ENCODE data around the gene PTH2. TPM values are rescaled to one million over a fixed set of nuclear protein-coding genes. Genes with fewer than 3 reads are reported as not detected.

The PTH2 gene
- total and polyA plus RNA-seq, 7 donors: not detected

DNA sequence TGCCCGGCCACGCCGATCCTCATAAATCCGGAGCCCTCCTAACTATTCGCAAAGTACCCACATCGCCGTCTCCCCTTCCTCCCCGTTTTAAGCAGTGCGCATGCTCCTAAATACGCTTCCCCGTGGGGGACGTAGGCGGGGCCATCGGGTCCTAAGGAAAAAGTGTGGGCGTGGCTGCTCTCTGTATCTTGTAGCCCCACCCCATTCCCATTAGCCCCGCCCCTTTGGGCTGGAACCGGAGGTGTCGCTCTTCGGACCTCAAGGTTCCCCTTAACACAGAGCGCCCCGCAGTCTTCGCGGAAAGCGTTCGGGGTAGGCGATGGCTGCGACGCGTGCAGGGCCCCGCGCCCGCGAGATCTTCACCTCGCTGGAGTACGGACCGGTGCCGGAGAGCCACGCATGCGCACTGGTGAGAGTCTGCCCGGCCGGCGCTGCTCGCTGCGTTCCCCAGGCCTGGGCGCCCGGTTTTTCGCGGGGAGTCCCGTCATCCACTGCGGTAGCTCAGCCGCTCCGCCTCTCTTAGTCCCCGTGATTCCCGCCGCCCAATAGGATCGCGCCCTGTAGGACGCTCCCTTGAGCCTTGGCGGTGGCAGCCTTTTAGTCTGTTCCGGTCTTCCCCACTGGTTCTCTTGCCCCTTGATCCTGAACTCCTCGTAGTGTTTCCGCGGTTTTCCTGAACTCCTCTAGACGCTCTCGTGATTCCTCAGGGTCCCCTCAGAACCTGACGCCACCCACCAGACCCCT is 29.9 kb upstream of the PTH2 start, which contains the start of gene ALDH16A1:
ALDH16A1 (plus strand) TSS at position 213 of the 744 bp plus-strand sequence; CDS start at position 320, 107 bp downstream.
- Histone ChIP-seq H3K4me3 (peak within 1 kb of the TSS; percentile 51 to 66 (median 54)), H3K4me1 (peaks cover 0 to 37% (median 16%) of the 10 kb centered on the region in 4 donors), H3K36me3 (peaks cover 0 to 10% (median 6%) of the 10 kb centered on the region in 4 donors), H3K9me3 (no peaks in the 10 kb centered on the region), H3K27ac (peak within 1 kb of the TSS; percentile 96 to 99 (median 97)), H3K27me3 (no peaks in the 10 kb centered on the region)
- TF ChIP-seq EP300 (IDR thresholded peaks at IDR 0.05) (peak in 1 of 4 donors; percentile 31), POLR2AphosphoS5 (IDR thresholded peaks at IDR 0.05) (peak; percentile 90 to 97 (median 96)), POLR2A (IDR thresholded peaks at IDR 0.05) (peak; percentile 69 to 89), CTCF (IDR thresholded peaks at IDR 0.05) (no peak)
- intact Hi-C loops (cut with DNase I): loop anchor here (5.0 to 10.0 kb wide), 3 partner anchors 368 to 572 kb away; partner anchors contain the start of genes AKT1S1, SNRNP70, TBC1D17 and VRK3
- DNase-seq: peak; percentile 99
- 0% methylated on average over 66 of the region's 66 CpGs for WGBS, 2 donors

DNA sequence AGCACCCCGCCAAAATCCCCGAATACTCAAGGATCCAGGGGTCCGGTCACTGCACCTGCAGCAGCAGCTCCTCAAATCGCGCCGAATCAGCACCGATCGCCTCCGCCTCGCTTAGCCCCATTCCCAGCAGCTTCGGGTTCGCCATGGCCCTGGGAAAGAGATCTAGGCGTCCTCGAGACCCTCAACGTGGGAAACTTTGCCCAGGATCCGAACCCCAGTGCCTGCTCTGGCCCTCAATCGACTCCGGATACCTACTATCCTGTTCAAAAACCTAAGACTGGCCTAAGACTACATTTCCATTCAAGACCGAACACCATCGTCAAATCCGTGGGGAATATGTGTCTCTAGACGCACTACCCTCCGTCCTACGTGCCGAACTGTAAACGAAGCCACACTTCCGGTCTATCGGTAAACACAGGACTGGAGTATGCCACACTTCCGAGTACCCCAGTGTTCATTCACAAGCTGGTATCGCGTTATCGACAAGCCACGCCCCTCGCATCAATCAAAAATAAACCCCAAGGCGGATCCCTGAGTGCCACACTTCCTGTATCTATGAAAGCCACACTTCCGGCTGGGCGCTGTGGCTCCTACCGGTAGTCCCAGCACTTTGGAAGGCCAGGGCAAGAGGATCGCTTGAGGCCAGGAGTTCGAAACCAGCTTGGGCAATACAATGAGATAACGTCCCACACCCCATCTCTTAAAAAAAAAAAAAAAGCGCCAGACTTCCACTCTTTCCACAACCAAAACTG is 28.4 kb upstream of the PTH2 start, which contains the start of gene PIH1D1:
PIH1D1 (minus strand) TSS at position 385 of the 752 bp plus-strand sequence; CDS start at position 145, 240 bp downstream.
- H3K4me1 ChIP-seq: peaks cover 0 to 46% (median 17%) of the 10 kb centered on the region in 4 donors
- H3K4me3 ChIP-seq: peak within 1 kb of the TSS; percentile 54 to 71 (median 60)
- H3K9me3 ChIP-seq: no peaks in the 10 kb centered on the region
- TF ChIP-seq POLR2A (IDR thresholded peaks at IDR 0.05) (no peak), CTCF (IDR thresholded peaks at IDR 0.05) (no peak), EP300 (IDR thresholded peaks at IDR 0.05) (peak in 1 of 4 donors; percentile 27), POLR2AphosphoS5 (IDR thresholded peaks at IDR 0.05) (peak; percentile 59 to 86 (median 84))
- intact Hi-C loops (cut with DNase I): loop anchor here (5.0 to 10.0 kb wide), 3 partner anchors 367 to 573 kb away; partner anchors contain the start of genes AKT1S1, SNRNP70, TBC1D17 and VRK3
- H3K36me3 ChIP-seq: peaks cover 0 to 12% (median 7%) of the 10 kb centered on the region in 4 donors
- WGBS, 2 donors: 1% methylated on average over 42 of the region's 42 CpGs
- H3K27me3 ChIP-seq: no peaks in the 10 kb centered on the region
- peak; percentile 99 for DNase-seq
- H3K27ac ChIP-seq: peak within 1 kb of the TSS; percentile 96 to 99 (median 97)

GRCh38 chr19:49450405-49450804 is 27.2 kb upstream of the PTH2 start:
- Histone ChIP-seq H3K4me3 (peak overlapping the region in 1 of 4 donors; percentile 66), H3K36me3 (peaks cover 0 to 19% (median 7%) of the 10 kb centered on the region in 4 donors), H3K9me3 (no peaks in the 10 kb centered on the region), H3K27ac (peak overlapping the region in 2 of 4 donors; percentile 31 to 98), H3K4me1 (peaks cover 0 to 46% (median 17%) of the 10 kb centered on the region in 4 donors), H3K27me3 (no peaks in the 10 kb centered on the region)
- intact Hi-C loops (cut with DNase I): loop anchor here (5.0 to 10.0 kb wide), 3 partner anchors 366 to 574 kb away; partner anchors contain the start of genes AKT1S1, SNRNP70, TBC1D17 and VRK3
- no peak for DNase-seq
- 84 to 89% methylated on average over 7 of the region's 7 CpGs for whole genome bisulfite sequencing, 2 donors
- TF ChIP-seq EP300 (IDR thresholded peaks at IDR 0.05) (no peak), POLR2A (IDR thresholded peaks at IDR 0.05) (no peak), CTCF (IDR thresholded peaks at IDR 0.05) (no peak), POLR2AphosphoS5 (IDR thresholded peaks at IDR 0.05) (no peak)

DNA sequence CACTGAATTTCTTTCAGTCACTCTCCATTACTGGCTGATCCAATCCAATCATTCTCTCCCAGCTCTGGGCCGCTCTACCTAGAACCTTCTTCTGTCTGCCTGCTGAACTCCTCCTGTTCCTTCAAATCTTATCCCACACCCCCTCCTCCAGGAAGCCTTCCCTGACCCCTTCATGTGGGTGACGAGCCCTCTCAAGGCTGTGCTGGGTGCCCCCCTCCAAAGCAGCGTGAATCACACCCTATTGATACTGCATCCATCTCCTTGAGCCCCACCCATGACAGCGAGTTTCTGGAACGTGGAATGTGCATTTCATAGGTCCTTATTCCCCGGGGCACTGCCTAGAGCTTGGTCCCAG is 25.2 kb upstream of the PTH2 start:
- no peak overlapping the region for H3K27ac ChIP-seq
- H3K36me3 ChIP-seq: peaks cover 0 to 19% (median 7%) of the 10 kb centered on the region in 4 donors
- peaks cover 0 to 30% (median 8%) of the 10 kb centered on the region in 4 donors for H3K4me1 ChIP-seq
- H3K27me3 ChIP-seq: no peaks in the 10 kb centered on the region
- DNase-seq: no peak
- intact Hi-C loops (cut with DNase I): no loop called here
- no peak for TF ChIP-seq EP300 (IDR thresholded peaks at IDR 0.05)
- no peak for TF ChIP-seq POLR2AphosphoS5 (IDR thresholded peaks at IDR 0.05)
- no peak for TF ChIP-seq CTCF (IDR thresholded peaks at IDR 0.05)
- no peak for TF ChIP-seq POLR2A (IDR thresholded peaks at IDR 0.05)
- H3K9me3 ChIP-seq: no peaks in the 10 kb centered on the region
- WGBS, 2 donors: 93 to 94% methylated on average over 6 of the region's 6 CpGs
- H3K4me3 ChIP-seq: no peak overlapping the region

All from sigmoid colon (tissue), 7 donors.